AG08396 (cell line): ENCODE results near the gene TEP1.
"Not testable (repeated sequence)": the region's sequence is repeated elsewhere in the genome, so short reads cannot be mapped to it uniquely, and the experiment has no call there.

Experiments used
- DNase-seq: peaks from one replicate; pipeline ENCODE4 v3.0.0; 2012; ENCODE audit warnings: low spot score, mixed read lengths

The TEP1 gene

GRCh38 chr14:20412876-20413743 is at the start of gene TEP1:
Gene TEP1, minus strand, starts transcription at chr14:20413501. Its CDS starts 5,062 bp downstream, at chr14:20408439.
- DNase-seq: peak; percentile 88

GRCh38 chr14:20461225-20462141 is 48.2 kb upstream of the TEP1 start, which contains the start of gene PIP4P1:
Gene PIP4P1, minus strand, starts transcription at chr14:20461434. Its CDS starts 109 bp downstream, at chr14:20461325.
- peak; percentile 96 for DNase-seq

- DNase-seq: no peak
Observed at GRCh38 chr14:20460458-20461224, 47.3 kb upstream of the TEP1 start.

- DNase-seq: no peak
Observed at GRCh38 chr14:20458031-20458789, 44.9 kb upstream of the TEP1 start.

GRCh38 chr14:20456971-20457370 is 43.7 kb upstream of the TEP1 start:
- no peak for DNase-seq

- peak; percentile 78 for DNase-seq
Observed at GRCh38 chr14:20455355-20456300, 42.3 kb upstream of the TEP1 start.

- peak; percentile 97 for DNase-seq
Observed at GRCh38 chr14:20454516-20455354, 41.4 kb upstream of the TEP1 start, which contains the start of the genes APEX1 and OSGEP. Gene APEX1, plus strand, starts transcription at chr14:20455226. Its CDS starts 420 bp downstream, at chr14:20455646. Gene OSGEP, minus strand, starts transcription at chr14:20454812. Its CDS starts 129 bp downstream, at chr14:20454683.

- not testable (repeated sequence) for DNase-seq
Observed at GRCh38 chr14:20452831-20453230, 39.5 kb upstream of the TEP1 start.

- no peak for DNase-seq
Observed at GRCh38 chr14:20446889-20447288, 33.6 kb upstream of the TEP1 start.

- DNase-seq: not testable (repeated sequence)
Observed at GRCh38 chr14:20443650-20444049, 30.3 kb upstream of the TEP1 start.

GRCh38 chr14:20441461-20441860 is 28.2 kb upstream of the TEP1 start:
- no peak for DNase-seq

- no peak for DNase-seq
Observed at GRCh38 chr14:20440882-20441281, 27.6 kb upstream of the TEP1 start.

GRCh38 chr14:20440465-20440864 is 27.2 kb upstream of the TEP1 start:
- no peak for DNase-seq

- DNase-seq: no peak
Observed at GRCh38 chr14:20438664-20439063, 25.4 kb upstream of the TEP1 start.

GRCh38 chr14:20436363-20436755 is 23.1 kb upstream of the TEP1 start:
- DNase-seq: no peak

- no peak for DNase-seq
Observed at GRCh38 chr14:20435582-20436362, 22.5 kb upstream of the TEP1 start, which contains the start of gene KLHL33. Gene KLHL33, minus strand, starts transcription at chr14:20436166. Its CDS starts 355 bp downstream, at chr14:20435811.

GRCh38 chr14:20434701-20435581 is 21.6 kb upstream of the TEP1 start:
- DNase-seq: peak; percentile 68
